Lower lobe of right lung (tissue), 2 donors: ENCODE results near the gene CDIP1. TPM values are rescaled to one million over a fixed set of nuclear protein-coding genes. Genes with fewer than 3 reads are reported as not detected.

Experiments
- ATAC-seq, 2 donors: fragments of 200-7000 bp; cut with Tn5 transposase; one replicate each; pipeline ENCODE4 v1.9.1; 2020 to 2022; ENCODE audit warnings: mild to moderate bottlenecking in 2 of 2, moderate library complexity in 2 of 2
- DNase-seq: peaks from one replicate; pipeline ENCODE4 v3.0.0-alpha.2; 2020
- H3K27ac ChIP-seq: fragments of 200-600 bp; one replicate; pipeline ENCODE4 v1.8.0; 2022
- H3K27me3 ChIP-seq: fragments of 200-600 bp; one replicate; pipeline ENCODE4 v1.8.0; 2022; ENCODE audit warnings: low read depth
- H3K36me3 ChIP-seq: fragments of 200-600 bp; one replicate; pipeline ENCODE4 v1.8.0; 2022; ENCODE audit warnings: mild to moderate bottlenecking
- H3K4me1 ChIP-seq: fragments of 200-600 bp; one replicate; pipeline ENCODE4 v1.8.0; 2022
- H3K4me3 ChIP-seq: fragments of 200-600 bp; one replicate; pipeline ENCODE4 v1.8.0; 2022; ENCODE audit warnings: mild to moderate bottlenecking
- H3K9me3 ChIP-seq: fragments of 200-600 bp; one replicate; pipeline ENCODE4 v1.8.0; 2022
- CTCF ChIP-seq: fragments of 200-600 bp; IDR thresholded peaks from one replicate; pipeline ENCODE4 v1.8.0; 2022; ENCODE audit warnings: antibody characterized with exemption, mild to moderate bottlenecking
- intact Hi-C: fragments of 100-400 bp; cut with DNase I; formaldehyde crosslinking; loops from one replicate; pipeline ENCODE4 v1.11.0; 2022
- total RNA-seq: library from RNA; stranded (reverse); fragmentation: NEBNext Ultra II Directional; extraction: Animal tissue kit (Norgen Biotek cat#: 25700); gene quantifications from one replicate; pipeline ENCODE4 v1.2.1, GENCODE V29; 2021
- donor health status: DM: no; HTN: yes; CAD: no; lungs with severe emphysema.

Gene CDIP1
- total RNA-seq, 1 donor from 2014 or later = 21.1 TPM

DNA sequence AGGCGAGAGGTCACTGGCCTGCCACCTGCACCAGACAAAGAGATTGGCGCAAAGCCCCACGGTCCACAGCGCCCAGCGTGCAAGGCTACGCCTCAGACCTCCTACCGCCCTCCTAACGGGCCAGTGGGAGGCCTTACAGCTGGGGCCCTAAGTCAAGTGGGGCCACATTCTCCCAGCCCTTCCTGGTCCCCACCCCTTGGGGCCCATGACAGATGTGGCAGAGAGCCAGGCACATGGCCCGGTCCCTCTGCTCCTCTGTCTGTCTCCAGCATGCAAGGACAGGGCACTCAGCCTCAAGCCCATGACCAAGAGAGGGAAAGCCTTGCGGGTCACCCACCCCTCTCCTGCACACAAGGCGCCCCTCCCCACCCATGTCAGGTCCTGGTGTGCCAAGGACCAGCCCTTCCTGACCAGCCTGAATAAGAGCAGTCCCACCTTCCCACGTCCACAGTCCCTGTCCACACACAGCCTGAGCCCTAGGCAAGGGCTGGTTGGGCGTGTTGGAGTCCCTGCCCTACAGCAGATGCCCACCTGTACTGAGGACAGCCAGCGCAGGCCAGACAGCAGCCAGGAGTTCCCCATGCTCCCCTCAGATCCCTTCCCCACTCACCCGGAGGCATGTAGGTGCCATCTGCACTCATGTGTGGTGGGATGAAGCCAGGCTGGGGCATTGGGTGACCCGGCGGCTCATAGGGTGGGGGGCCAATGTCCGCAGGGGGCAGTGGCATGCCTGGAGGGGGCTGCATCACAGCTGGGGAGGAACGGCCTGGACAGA is 25.3 kb downstream of the CDIP1 start:
- no peaks in the 10 kb centered on the region for H3K9me3 ChIP-seq
- H3K27me3 ChIP-seq = no peaks in the 10 kb centered on the region
- TF ChIP-seq CTCF = no peak
- peaks cover 54% of the 10 kb centered on the region for H3K36me3 ChIP-seq
- H3K4me1 ChIP-seq = peaks cover 49% of the 10 kb centered on the region
- DNase-seq (no peak), ATAC-seq (no peak)
- H3K4me3 ChIP-seq = no peak overlapping the region
- H3K27ac ChIP-seq = peak overlapping the region; percentile 44
- intact Hi-C loops = no loop called here

GRCh38 chr16:4512473-4512872 is 26.1 kb downstream of the CDIP1 start:
- no peak for TF ChIP-seq CTCF
- Histone ChIP-seq H3K27me3 (no peaks in the 10 kb centered on the region), H3K36me3 (peaks cover 62% of the 10 kb centered on the region), H3K4me3 (no peak overlapping the region), H3K27ac (no peak overlapping the region), H3K4me1 (peaks cover 49% of the 10 kb centered on the region), H3K9me3 (no peaks in the 10 kb centered on the region)
- no peak for DNase-seq
- ATAC-seq = no peak
- intact Hi-C loops = no loop called here

DNA sequence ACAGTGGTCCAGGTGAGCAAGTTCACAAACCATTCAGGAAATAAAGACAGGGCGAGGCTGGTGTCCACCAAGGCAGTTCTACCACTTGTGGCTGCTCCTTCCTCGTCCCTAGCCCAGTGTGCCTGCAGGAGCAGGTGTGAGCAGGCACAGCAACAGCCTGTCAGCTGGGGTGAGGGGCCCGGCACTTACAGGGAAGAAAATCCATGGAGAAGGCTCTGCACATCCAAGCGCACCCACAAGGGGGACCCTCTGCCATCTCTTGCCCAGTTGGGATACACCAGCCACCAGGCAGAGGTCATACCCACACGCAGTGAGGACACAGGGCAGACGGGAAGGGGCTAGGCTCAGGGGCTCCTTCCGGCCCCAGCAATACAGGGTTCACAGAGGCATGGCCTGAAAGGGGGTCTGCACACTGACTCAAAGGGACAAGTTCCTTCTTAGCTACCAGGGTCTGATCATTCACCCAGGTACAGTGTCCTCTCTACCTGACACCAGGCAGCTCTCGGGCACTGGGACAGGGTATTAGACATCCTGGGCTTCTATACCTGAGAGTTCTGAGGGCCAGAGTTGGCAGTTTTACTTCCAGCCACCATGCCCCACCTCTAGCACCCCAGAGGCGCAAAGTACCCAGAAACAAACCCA is 27.0 kb downstream of the CDIP1 start:
- DNase-seq (no peak), ATAC-seq (peak; percentile 17 to 32)
- peaks cover 71% of the 10 kb centered on the region for H3K36me3 ChIP-seq
- peak; percentile 45 for TF ChIP-seq CTCF
- H3K27ac ChIP-seq = no peak overlapping the region
- H3K9me3 ChIP-seq = no peaks in the 10 kb centered on the region
- intact Hi-C loops = no loop called here
- H3K27me3 ChIP-seq = no peaks in the 10 kb centered on the region
- H3K4me1 ChIP-seq = peaks cover 50% of the 10 kb centered on the region
- no peak overlapping the region for H3K4me3 ChIP-seq

GRCh38 chr16:4510747-4511426 is 27.7 kb downstream of the CDIP1 start:
- DNase-seq = no peak
- no peak overlapping the region for H3K27ac ChIP-seq
- no peak for TF ChIP-seq CTCF
- H3K9me3 ChIP-seq = no peaks in the 10 kb centered on the region
- H3K27me3 ChIP-seq = no peaks in the 10 kb centered on the region
- ATAC-seq = no peak
- no peak overlapping the region for H3K4me3 ChIP-seq
- peaks cover 51% of the 10 kb centered on the region for H3K4me1 ChIP-seq
- H3K36me3 ChIP-seq = peaks cover 75% of the 10 kb centered on the region
- intact Hi-C loops = no loop called here

DNA sequence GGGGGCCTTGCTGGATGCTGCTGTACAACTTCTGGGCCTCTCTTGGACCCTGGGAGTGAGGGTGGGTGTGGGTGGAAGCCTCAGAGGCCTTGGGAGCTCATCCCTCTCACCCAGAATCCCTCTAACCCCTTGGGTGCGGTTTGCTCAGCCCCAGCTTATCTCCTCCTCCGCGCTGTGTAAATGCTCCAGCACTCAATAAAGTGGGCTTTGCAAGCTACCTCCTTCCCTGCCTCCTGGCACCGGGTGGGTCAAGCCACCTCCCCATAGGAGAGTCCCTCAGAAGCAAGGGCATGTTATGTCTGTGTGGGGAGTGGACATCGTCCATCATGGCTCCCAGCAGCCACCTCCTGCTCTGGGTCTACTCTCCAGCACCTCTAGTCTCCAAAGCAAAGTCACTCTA is 28.4 kb downstream of the CDIP1 start:
- ATAC-seq (no peak), DNase-seq (no peak)
- Histone ChIP-seq H3K4me3 (no peak overlapping the region), H3K27me3 (no peaks in the 10 kb centered on the region), H3K9me3 (no peaks in the 10 kb centered on the region), H3K4me1 (peaks cover 49% of the 10 kb centered on the region), H3K36me3 (peaks cover 79% of the 10 kb centered on the region), H3K27ac (no peak overlapping the region)
- TF ChIP-seq CTCF = no peak
- intact Hi-C loops = no loop called here
